SK-N-SH treated with all-trans-retinoic acid at 6 μM for 48 hours (cell line): ENCODE measurements around the gene DOK6.
A peak's percentile ranks its signal among the peaks of the same experiment; 100 is the strongest.

Source experiments
- ATAC-seq: fragments of 200-7000 bp; cut with Tn5 transposase; 3 replicates; pipeline ENCODE4 v1.9.1; 2020; ENCODE audit warnings: mild to moderate bottlenecking, moderate library complexity
- ARNTL ChIP-seq: fragments of 450-650 bp; formaldehyde crosslinking; IDR thresholded peaks from 2 replicates; pipeline ENCODE4 v1.5.0; 2020; ENCODE audit warnings: low read depth, mild to moderate bottlenecking, moderate library complexity, borderline replicate concordance
- BACH2 ChIP-seq: fragments of 250-450 bp; sonication (Bioruptor Pico); IDR thresholded peaks from 2 replicates; pipeline ENCODE4 v1.9.0; 2021; ENCODE audit warnings: mild to moderate bottlenecking, borderline replicate concordance
- CSDC2 ChIP-seq: fragments of 250-450 bp; sonication (Bioruptor Pico); IDR thresholded peaks from 2 replicates; pipeline ENCODE4 v1.5.0; 2020; ENCODE audit warnings: mild to moderate bottlenecking, moderate library complexity
- ESRRG ChIP-seq: fragments of 250-450 bp; sonication (Bioruptor Pico); IDR thresholded peaks from 2 replicates; pipeline ENCODE4 v1.6.1; 2021; ENCODE audit warnings: mild to moderate bottlenecking
- GLIS3 ChIP-seq: fragments of 250-450 bp; sonication (Bioruptor Pico); IDR thresholded peaks from 2 replicates; pipeline ENCODE4 v1.5.0; 2020; ENCODE audit warnings: mild to moderate bottlenecking, moderate library complexity
- ISL1 ChIP-seq: fragments of 250-450 bp; sonication (Bioruptor Pico); IDR thresholded peaks from 2 replicates; pipeline ENCODE4 v2.1.2; 2022; ENCODE audit warnings: mild to moderate bottlenecking, moderate library complexity
- OSR1 ChIP-seq: fragments of 250-450 bp; sonication (Bioruptor Pico); IDR thresholded peaks from 2 replicates; pipeline ENCODE4 v1.8.0; 2022; ENCODE audit warnings: moderate library complexity, mild to moderate bottlenecking, inconsistent platforms
- RARB ChIP-seq: fragments of 250-450 bp; sonication (Bioruptor Pico); IDR thresholded peaks from 2 replicates; pipeline ENCODE4 v1.8.0; 2021; ENCODE audit warnings: mild to moderate bottlenecking, moderate library complexity
- SNAI2 ChIP-seq: fragments of 250-450 bp; sonication (Bioruptor Pico); IDR thresholded peaks from 2 replicates; pipeline ENCODE4 v1.5.0; 2020; ENCODE audit warnings: mild to moderate bottlenecking, moderate library complexity
- TCF4 ChIP-seq: fragments of 250-450 bp; sonication (Bioruptor Pico); IDR thresholded peaks from 2 replicates; pipeline ENCODE4 v1.8.0; 2021; ENCODE audit warnings: mild to moderate bottlenecking, moderate library complexity, borderline replicate concordance
- TOX ChIP-seq: fragments of 250-450 bp; sonication (Bioruptor Pico); IDR thresholded peaks from 2 replicates; pipeline ENCODE4 v1.8.0; 2021; ENCODE audit warnings: mild to moderate bottlenecking, moderate library complexity, borderline replicate concordance
- ZC3H10 ChIP-seq: fragments of 250-450 bp; sonication (Bioruptor Pico); IDR thresholded peaks from 2 replicates; pipeline ENCODE4 v1.5.1; 2021; ENCODE audit warnings: mild to moderate bottlenecking, moderate library complexity
- ZFP3 ChIP-seq: fragments of 250-450 bp; sonication (Bioruptor Pico); IDR thresholded peaks from 2 replicates; pipeline ENCODE4 v1.5.0; 2020; ENCODE audit warnings: mild to moderate bottlenecking, moderate library complexity
- ZFP30 ChIP-seq: fragments of 450-650 bp; formaldehyde crosslinking; IDR thresholded peaks from 2 replicates; pipeline ENCODE4 v1.5.0; 2022; ENCODE audit warnings: mild to moderate bottlenecking, moderate library complexity
- ZNF70 ChIP-seq: fragments of 450-650 bp; formaldehyde crosslinking; IDR thresholded peaks from 2 replicates; pipeline ENCODE4 v1.5.0; 2020; ENCODE audit warnings: mild to moderate bottlenecking, moderate library complexity
- ZNF8 ChIP-seq: fragments of 450-650 bp; formaldehyde crosslinking; IDR thresholded peaks from 2 replicates; pipeline ENCODE4 v1.5.0; 2020; ENCODE audit warnings: mild to moderate bottlenecking, moderate library complexity
- TF ChIP-seq, protein P1 (sequence below): fragments of 250-450 bp; sonication (Bioruptor Pico); IDR thresholded peaks from 2 replicates; pipeline ENCODE4 v1.5.1; 2020; ENCODE audit warnings: low read depth, mild to moderate bottlenecking, moderate library complexity
- TF ChIP-seq, protein P2 (sequence below): fragments of 250-450 bp; sonication (Bioruptor Pico); IDR thresholded peaks from 2 replicates; pipeline ENCODE4 v1.8.0; 2021; ENCODE audit warnings: low read depth, mild to moderate bottlenecking, moderate library complexity, borderline replicate concordance
- TF ChIP-seq, protein P3 (sequence below): fragments of 250-450 bp; sonication (Bioruptor Pico); IDR thresholded peaks from 2 replicates; pipeline ENCODE4 v1.8.0; 2020; ENCODE audit warnings: mild to moderate bottlenecking, moderate library complexity, borderline replicate concordance
- TF ChIP-seq, protein P4 (sequence below): fragments of 250-450 bp; sonication (Bioruptor Pico); IDR thresholded peaks from 2 replicates; pipeline ENCODE4 v1.5.1; 2021; ENCODE audit warnings: mild to moderate bottlenecking, moderate library complexity
- TF ChIP-seq, protein P5 (sequence below): fragments of 250-450 bp; sonication (Bioruptor Pico); IDR thresholded peaks from 2 replicates; pipeline ENCODE4 v1.5.0; 2020; ENCODE audit warnings: mild to moderate bottlenecking, moderate library complexity

Gene DOK6

DNA sequence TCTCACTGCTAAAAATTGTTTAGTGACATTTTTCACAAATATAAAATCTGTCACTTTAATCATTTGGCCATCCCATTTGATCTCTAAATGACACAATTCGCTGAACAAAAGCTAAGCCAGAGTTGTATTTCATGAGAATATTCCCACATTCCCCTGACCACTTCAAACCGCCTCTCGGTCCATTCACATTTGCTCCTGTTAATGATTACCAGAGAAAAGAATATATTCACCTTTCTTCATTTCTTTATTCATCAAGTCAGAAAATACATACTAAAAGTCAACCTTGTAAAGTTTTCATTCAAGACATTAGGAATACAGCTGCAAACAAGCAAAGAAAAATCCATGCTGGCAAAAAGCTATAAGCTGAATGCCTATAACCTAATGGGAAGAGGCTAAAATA, 225.5 kb downstream of the DOK6 start:
- TF ChIP-seq ZNF70 (CRISPR knock-in tag) = no peak
- TF ChIP-seq TOX = no peak
- TF ChIP-seq ZC3H10 (CRISPR knock-in tag) = no peak
- no peak for TF ChIP-seq ISL1 (CRISPR knock-in tag)
- TF ChIP-seq RARB (CRISPR knock-in tag) = no peak
- ATAC-seq = peak; percentile 67

DNA sequence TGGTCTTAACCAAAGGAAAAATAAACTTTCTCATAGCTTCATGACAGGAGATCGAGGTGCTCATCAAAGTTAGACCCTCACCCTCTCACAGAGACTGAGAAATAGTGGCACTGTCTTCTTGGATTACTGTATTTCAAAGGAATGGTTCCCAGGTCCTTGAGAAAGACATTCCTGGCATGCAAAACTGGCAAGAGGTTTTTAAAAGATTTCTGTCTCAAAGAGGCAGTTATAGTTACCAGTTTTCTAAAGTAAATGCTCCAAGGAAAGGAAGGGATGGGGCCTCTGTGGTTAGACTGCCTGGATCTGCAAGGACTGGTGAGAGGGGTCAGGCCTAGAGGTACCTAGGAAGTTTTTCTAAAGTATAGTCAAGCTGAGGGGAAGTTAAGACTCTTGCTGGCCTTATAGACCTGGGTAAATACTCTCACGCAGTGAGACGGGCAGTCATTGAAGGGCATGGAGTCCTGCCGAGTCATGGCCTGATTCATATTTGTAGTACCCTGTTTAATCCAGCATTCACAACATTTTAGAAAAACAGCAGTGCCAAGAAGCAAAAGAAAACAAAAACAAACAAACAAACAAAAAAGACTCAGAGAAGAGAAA, 226.1 kb downstream of the DOK6 start:
- TF ChIP-seq BACH2 (CRISPR knock-in tag) (no peak), CSDC2 (CRISPR knock-in tag) (0 out of 2 replicates have a peak, but pooled peaks have one; percentile 58), TOX (no peak), ZFP30 (CRISPR knock-in tag) (no peak), SNAI2 (CRISPR knock-in tag) (no peak), ARNTL (CRISPR knock-in tag) (no peak), ISL1 (CRISPR knock-in tag) (peak; percentile 80), TCF4 (CRISPR knock-in tag) (no peak), RARB (CRISPR knock-in tag) (no peak)
- peak; percentile 93 for ATAC-seq

DNA sequence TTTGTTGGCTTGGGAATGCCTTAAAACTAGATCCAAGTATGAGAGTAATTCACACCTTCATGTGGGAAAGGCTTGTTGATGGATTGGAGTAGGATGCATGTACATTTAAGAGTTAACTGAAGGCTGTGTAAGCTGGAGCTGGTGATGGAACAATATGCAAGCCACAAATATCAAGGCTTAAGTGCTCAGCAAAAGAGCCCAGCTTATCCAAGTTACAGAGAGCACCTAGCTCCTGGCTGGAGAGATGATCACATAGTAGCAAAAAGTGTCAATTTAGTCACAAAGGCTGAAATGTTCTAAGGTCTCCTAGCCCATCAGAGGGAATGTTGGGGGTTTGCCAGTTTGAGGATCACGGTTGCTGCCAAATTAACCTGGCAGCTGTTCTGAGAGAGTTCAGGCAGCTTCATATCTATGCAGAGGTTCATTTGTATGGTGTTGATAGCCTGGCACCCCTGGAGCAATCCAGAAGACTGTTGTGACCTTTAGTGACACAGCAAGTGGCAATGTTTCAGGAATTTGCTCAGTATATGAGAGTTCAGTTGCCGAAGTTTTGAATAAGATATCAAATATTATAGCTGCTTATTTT, 228.2 kb downstream of the DOK6 start:
- ATAC-seq = no peak
- TF ChIP-seq ZNF70 (CRISPR knock-in tag) (no peak), ZFP30 (CRISPR knock-in tag) (no peak), GLIS3 (CRISPR knock-in tag) (no peak), SNAI2 (CRISPR knock-in tag) (no peak), TCF4 (CRISPR knock-in tag) (no peak), CSDC2 (CRISPR knock-in tag) (no peak), RARB (CRISPR knock-in tag) (no peak), ISL1 (CRISPR knock-in tag) (no peak), TOX (no peak), ZNF8 (no peak), ZFP3 (CRISPR knock-in tag) (no peak), ESRRG (CRISPR knock-in tag) (no peak), ARNTL (CRISPR knock-in tag) (no peak), OSR1 (CRISPR knock-in tag) (no peak), ZC3H10 (CRISPR knock-in tag) (no peak)
- TF ChIP-seq, protein P1, sequence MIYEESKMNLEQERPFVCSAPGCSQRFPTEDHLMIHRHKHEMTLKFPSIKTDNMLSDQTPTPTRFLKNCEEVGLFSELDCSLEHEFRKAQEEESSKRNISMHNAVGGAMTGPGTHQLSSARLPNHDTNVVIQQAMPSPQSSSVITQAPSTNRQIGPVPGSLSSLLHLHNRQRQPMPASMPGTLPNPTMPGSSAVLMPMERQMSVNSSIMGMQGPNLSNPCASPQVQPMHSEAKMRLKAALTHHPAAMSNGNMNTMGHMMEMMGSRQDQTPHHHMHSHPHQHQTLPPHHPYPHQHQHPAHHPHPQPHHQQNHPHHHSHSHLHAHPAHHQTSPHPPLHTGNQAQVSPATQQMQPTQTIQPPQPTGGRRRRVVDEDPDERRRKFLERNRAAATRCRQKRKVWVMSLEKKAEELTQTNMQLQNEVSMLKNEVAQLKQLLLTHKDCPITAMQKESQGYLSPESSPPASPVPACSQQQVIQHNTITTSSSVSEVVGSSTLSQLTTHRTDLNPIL (CRISPR knock-in tag) = no peak
- TF ChIP-seq, protein P2, sequence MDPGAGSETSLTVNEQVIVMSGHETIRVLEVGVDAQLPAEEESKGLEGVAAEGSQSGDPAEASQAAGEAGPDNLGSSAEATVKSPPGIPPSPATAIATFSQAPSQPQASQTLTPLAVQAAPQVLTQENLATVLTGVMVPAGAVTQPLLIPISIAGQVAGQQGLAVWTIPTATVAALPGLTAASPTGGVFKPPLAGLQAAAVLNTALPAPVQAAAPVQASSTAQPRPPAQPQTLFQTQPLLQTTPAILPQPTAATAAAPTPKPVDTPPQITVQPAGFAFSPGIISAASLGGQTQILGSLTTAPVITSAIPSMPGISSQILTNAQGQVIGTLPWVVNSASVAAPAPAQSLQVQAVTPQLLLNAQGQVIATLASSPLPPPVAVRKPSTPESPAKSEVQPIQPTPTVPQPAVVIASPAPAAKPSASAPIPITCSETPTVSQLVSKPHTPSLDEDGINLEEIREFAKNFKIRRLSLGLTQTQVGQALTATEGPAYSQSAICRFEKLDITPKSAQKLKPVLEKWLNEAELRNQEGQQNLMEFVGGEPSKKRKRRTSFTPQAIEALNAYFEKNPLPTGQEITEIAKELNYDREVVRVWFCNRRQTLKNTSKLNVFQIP (CRISPR knock-in tag) = no peak
- TF ChIP-seq, protein P3, sequence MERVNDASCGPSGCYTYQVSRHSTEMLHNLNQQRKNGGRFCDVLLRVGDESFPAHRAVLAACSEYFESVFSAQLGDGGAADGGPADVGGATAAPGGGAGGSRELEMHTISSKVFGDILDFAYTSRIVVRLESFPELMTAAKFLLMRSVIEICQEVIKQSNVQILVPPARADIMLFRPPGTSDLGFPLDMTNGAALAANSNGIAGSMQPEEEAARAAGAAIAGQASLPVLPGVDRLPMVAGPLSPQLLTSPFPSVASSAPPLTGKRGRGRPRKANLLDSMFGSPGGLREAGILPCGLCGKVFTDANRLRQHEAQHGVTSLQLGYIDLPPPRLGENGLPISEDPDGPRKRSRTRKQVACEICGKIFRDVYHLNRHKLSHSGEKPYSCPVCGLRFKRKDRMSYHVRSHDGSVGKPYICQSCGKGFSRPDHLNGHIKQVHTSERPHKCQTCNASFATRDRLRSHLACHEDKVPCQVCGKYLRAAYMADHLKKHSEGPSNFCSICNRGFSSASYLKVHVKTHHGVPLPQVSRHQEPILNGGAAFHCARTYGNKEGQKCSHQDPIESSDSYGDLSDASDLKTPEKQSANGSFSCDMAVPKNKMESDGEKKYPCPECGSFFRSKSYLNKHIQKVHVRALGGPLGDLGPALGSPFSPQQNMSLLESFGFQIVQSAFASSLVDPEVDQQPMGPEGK (CRISPR knock-in tag) = no peak
- TF ChIP-seq, protein P4, sequence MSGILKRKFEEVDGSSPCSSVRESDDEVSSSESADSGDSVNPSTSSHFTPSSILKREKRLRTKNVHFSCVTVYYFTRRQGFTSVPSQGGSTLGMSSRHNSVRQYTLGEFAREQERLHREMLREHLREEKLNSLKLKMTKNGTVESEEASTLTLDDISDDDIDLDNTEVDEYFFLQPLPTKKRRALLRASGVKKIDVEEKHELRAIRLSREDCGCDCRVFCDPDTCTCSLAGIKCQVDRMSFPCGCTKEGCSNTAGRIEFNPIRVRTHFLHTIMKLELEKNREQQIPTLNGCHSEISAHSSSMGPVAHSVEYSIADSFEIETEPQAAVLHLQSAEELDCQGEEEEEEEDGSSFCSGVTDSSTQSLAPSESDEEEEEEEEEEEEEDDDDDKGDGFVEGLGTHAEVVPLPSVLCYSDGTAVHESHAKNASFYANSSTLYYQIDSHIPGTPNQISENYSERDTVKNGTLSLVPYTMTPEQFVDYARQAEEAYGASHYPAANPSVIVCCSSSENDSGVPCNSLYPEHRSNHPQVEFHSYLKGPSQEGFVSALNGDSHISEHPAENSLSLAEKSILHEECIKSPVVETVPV (CRISPR knock-in tag) = no peak
- TF ChIP-seq, protein P5, sequence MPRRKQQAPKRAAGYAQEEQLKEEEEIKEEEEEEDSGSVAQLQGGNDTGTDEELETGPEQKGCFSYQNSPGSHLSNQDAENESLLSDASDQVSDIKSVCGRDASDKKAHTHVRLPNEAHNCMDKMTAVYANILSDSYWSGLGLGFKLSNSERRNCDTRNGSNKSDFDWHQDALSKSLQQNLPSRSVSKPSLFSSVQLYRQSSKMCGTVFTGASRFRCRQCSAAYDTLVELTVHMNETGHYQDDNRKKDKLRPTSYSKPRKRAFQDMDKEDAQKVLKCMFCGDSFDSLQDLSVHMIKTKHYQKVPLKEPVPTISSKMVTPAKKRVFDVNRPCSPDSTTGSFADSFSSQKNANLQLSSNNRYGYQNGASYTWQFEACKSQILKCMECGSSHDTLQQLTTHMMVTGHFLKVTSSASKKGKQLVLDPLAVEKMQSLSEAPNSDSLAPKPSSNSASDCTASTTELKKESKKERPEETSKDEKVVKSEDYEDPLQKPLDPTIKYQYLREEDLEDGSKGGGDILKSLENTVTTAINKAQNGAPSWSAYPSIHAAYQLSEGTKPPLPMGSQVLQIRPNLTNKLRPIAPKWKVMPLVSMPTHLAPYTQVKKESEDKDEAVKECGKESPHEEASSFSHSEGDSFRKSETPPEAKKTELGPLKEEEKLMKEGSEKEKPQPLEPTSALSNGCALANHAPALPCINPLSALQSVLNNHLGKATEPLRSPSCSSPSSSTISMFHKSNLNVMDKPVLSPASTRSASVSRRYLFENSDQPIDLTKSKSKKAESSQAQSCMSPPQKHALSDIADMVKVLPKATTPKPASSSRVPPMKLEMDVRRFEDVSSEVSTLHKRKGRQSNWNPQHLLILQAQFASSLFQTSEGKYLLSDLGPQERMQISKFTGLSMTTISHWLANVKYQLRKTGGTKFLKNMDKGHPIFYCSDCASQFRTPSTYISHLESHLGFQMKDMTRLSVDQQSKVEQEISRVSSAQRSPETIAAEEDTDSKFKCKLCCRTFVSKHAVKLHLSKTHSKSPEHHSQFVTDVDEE (CRISPR knock-in tag) = no peak
